PFSK-1 (cell line): ENCODE results near the gene ADD1.

ENCODE experiments used
- FOXP2 ChIP-seq: optimal IDR thresholded peaks from 2 replicates; pipeline ENCODE3; 2011; ENCODE audit warnings: borderline replicate concordance, control low read depth, inconsistent platforms; ENCODE audit not compliant: insufficient read depth; ENCODE audit errors: extremely low read length, extremely low read depth
- POLR2AphosphoS5 ChIP-seq: IDR thresholded peaks from 2 replicates; pipeline ENCODE4 v1.6.1; 2012; ENCODE audit warnings: low read depth, mild to moderate bottlenecking, control low read depth, low read length, moderate library complexity
- SIN3A ChIP-seq: IDR thresholded peaks from 2 replicates; pipeline ENCODE4 v1.6.1; 2012; ENCODE audit warnings: mild to moderate bottlenecking, low read length, moderate library complexity, borderline replicate concordance; ENCODE audit not compliant: insufficient read depth
- TAF1 ChIP-seq: IDR thresholded peaks from 2 replicates; pipeline ENCODE4 v1.6.1; 2012; ENCODE audit warnings: low read length, control low read depth, borderline replicate concordance; ENCODE audit not compliant: insufficient read depth
- TF ChIP-seq, protein P1 (sequence below), 2 experiments: IDR thresholded peaks; 2 replicates each; pipeline versions ENCODE4 v1.6.1 to v1.8.0; 2011 to 2012; ENCODE audit warnings: low read depth in 2 of 2, low read length in 2 of 2, control low read depth in 1 of 2, inconsistent platforms in 1 of 2, mild to moderate bottlenecking in 1 of 2, moderate library complexity in 1 of 2; ENCODE audit not compliant: insufficient read depth in 1 of 2

Gene ADD1

DNA sequence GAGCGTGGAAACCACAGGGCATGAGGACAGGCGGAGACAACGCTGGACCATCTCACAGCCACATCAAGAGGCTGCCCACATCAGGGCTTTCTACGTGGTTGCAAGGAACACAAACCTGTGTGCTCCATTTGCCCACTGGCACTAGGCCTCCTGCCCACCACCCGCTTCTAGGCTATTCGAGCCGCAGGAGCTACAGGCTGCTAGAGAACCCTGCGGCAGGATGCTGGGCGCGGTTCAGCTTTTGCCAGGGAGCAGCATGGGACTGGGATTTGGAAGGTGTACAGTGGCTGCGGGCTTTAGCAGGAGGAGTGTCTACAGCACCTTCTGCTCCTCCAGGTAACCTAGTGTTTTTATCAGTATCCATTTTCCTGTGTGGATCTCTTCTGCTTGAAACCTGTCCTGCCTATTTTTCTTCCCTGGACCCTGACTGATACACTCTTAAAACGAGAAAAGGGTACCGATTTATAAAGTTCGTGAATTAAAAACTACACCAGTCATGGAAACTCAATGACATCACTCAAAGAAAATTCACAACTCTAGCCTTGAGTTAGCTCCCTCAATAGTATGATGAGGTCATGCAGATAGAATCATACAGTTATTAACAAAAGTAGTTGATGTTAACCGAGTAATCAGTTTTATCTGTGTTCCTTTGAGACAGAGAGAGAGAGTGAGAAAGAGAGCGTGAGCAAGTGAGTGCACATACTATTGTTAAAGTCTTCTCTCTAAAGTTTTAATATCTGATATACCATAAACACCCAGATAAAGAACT is 106.8 kb downstream of the ADD1 start:
- TF ChIP-seq SIN3A, result no peak
- TF ChIP-seq POLR2AphosphoS5, result no peak
- no peak for TF ChIP-seq FOXP2
- TF ChIP-seq, protein P1, sequence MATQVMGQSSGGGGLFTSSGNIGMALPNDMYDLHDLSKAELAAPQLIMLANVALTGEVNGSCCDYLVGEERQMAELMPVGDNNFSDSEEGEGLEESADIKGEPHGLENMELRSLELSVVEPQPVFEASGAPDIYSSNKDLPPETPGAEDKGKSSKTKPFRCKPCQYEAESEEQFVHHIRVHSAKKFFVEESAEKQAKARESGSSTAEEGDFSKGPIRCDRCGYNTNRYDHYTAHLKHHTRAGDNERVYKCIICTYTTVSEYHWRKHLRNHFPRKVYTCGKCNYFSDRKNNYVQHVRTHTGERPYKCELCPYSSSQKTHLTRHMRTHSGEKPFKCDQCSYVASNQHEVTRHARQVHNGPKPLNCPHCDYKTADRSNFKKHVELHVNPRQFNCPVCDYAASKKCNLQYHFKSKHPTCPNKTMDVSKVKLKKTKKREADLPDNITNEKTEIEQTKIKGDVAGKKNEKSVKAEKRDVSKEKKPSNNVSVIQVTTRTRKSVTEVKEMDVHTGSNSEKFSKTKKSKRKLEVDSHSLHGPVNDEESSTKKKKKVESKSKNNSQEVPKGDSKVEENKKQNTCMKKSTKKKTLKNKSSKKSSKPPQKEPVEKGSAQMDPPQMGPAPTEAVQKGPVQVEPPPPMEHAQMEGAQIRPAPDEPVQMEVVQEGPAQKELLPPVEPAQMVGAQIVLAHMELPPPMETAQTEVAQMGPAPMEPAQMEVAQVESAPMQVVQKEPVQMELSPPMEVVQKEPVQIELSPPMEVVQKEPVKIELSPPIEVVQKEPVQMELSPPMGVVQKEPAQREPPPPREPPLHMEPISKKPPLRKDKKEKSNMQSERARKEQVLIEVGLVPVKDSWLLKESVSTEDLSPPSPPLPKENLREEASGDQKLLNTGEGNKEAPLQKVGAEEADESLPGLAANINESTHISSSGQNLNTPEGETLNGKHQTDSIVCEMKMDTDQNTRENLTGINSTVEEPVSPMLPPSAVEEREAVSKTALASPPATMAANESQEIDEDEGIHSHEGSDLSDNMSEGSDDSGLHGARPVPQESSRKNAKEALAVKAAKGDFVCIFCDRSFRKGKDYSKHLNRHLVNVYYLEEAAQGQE (IDR thresholded peaks at IDR 0.05; ENCODE audit: insufficient read depth in 1 of 2, low read depth in 2 of 2, low read length in 2 of 2), result no peak
- no peak for TF ChIP-seq TAF1

DNA sequence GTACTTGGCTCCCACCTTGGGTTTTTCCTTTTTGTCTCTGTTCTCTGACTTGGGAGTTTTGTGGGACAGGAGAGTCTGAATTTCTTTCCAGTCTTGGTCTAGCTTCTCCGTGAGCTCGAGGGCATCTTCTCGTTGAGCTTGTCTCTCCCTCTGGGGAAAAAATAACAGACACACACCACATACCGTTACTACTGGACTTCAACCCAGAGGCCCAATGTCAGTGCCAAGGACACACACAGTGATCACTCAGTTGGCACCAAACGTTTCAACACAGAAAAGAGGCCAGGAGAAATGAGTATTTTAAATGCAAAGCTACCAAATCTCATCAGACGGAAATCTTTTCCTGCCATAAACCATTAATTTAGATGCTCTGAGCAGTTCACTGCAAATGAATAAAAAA is 109.9 kb downstream of the ADD1 start:
- TF ChIP-seq FOXP2 (no peak), POLR2AphosphoS5 (no peak), SIN3A (no peak), TAF1 (no peak)
- TF ChIP-seq, protein P1 (IDR thresholded peaks at IDR 0.05; ENCODE audit: insufficient read depth in 1 of 2, low read depth in 2 of 2, low read length in 2 of 2), result no peak

DNA sequence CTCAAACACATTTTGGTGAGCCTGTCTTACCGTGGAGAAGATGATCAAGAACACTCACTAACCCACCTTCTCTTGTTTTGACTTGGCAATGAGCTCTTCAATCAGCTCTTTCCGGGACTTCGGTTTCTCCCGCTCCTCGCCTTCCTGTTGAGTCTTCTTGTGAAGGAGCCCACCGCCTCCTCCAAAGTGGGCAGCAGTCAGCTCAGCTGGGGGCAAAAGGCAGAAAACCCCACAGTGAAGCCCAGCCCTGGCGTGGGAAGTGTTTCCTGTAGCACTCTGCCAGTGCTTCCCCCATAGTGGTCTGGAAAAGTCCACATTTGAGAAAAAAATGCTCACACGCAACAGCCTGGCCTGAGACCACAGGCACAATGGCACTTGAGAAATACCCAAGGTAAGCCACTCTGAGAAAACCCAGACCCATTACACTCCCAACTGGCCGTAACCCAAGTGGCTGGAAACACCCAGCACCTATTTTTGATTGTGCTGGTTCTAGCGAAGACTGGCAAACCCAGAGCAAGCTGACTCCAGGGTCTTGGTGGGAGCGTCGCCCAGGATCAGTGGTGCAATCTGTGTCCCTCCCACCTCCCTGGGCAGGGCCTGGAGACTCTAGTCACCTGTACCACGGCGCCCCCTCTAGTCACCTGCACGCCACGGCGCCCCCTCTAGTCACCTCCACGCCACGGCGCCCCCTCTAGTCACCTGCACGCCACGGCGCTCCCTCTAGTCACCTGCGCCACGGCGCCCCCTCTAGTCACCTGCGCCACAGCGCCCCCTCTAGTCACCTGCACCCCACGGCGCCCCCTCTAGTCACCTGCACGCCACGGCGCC is 110.9 kb downstream of the ADD1 start:
- TF ChIP-seq TAF1 (no peak), POLR2AphosphoS5 (no peak), FOXP2 (no peak), SIN3A (no peak)
- TF ChIP-seq, protein P1 (IDR thresholded peaks at IDR 0.05; ENCODE audit: insufficient read depth in 1 of 2, low read depth in 2 of 2, low read length in 2 of 2), result no peak

DNA sequence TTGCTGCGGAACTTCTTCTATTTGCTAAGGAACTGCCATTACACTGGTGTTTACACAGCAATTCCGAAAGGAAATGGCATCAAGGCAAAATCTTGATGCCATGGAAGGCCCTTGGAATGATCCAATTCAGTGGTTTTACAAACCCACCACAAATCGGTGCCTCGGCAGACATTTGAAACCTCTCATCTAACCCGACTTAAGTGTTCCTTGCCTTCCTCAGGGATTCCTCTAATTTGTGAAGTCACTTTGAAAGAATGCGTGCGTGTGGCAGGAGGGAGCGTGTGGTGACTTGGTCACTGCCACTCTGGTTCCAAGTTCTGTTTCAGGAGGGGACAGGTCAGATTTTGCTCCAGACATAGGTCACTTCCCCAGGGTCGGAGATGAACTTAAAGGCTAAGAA is 114.8 kb downstream of the ADD1 start:
- TF ChIP-seq, protein P1 (IDR thresholded peaks at IDR 0.05; ENCODE audit: insufficient read depth in 1 of 2, low read depth in 2 of 2, low read length in 2 of 2), result no peak
- TF ChIP-seq TAF1, result no peak
- TF ChIP-seq SIN3A, result no peak
- TF ChIP-seq POLR2AphosphoS5, result no peak
- no peak for TF ChIP-seq FOXP2
